ENCODE measurements around the gene FCHO1. TPM values are rescaled to one million over a fixed set of nuclear protein-coding genes. Genes with fewer than 3 reads are reported as not detected.
A peak's percentile ranks its signal among the peaks of the same experiment; 100 is the strongest.

The FCHO1 gene
- total and polyA plus RNA-seq, 10 of the 15 experiments (the other 5 are each of a cell fraction or from before 2014, with no cell fraction given): 0.14 to 45.8 (median 15.8) TPM

DNA sequence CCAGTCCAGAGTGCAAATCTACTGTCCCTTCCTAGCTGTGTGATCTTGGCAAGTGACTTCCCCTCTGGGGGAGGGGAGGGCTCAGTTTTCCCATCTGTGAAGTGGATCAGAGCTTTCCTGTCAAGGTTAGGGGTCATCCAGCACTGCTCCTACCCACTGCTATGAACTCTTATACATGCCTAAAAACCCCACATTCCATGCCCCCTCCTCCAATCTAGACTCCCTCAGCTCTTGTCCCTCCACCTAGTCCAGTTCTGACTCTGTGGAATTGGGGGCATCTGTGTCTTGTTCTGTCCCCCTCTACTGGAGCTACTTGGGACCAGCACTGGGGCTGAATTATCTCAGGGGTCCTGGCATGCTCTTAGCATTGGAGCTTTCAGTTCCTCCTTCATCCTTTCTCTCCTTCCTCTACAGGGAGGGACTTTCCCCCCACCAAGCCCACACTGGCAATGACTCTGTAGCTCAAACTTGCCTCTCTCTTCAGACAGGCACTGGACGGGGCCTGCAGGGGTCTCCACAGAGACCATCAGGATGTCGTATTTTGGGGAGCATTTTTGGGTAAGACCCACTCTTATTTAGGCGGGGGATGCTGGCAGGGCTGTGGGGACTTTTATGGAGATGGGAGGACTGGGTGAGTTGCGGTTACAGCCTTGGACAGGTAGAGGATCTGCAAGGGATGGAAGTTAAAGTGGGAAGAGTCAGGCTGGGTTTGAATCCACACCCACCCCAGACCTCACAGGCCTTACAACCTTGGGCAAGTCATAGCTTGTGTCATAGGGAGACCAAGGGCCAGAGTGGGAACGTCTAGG is 3.6 kb downstream of the FCHO1 start (continued):
- no peak for TF ChIP-seq BCLAF1 (IDR thresholded peaks at IDR 0.05)
- TF ChIP-seq, protein P1, sequence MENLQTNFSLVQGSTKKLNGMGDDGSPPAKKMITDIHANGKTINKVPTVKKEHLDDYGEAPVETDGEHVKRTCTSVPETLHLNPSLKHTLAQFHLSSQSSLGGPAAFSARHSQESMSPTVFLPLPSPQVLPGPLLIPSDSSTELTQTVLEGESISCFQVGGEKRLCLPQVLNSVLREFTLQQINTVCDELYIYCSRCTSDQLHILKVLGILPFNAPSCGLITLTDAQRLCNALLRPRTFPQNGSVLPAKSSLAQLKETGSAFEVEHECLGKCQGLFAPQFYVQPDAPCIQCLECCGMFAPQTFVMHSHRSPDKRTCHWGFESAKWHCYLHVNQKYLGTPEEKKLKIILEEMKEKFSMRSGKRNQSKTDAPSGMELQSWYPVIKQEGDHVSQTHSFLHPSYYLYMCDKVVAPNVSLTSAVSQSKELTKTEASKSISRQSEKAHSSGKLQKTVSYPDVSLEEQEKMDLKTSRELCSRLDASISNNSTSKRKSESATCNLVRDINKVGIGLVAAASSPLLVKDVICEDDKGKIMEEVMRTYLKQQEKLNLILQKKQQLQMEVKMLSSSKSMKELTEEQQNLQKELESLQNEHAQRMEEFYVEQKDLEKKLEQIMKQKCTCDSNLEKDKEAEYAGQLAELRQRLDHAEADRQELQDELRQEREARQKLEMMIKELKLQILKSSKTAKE (IDR thresholded peaks at IDR 0.05; ENCODE audit: low read depth, poor library complexity, severe bottlenecking): peak; percentile 58
- TF ChIP-seq, protein P2, sequence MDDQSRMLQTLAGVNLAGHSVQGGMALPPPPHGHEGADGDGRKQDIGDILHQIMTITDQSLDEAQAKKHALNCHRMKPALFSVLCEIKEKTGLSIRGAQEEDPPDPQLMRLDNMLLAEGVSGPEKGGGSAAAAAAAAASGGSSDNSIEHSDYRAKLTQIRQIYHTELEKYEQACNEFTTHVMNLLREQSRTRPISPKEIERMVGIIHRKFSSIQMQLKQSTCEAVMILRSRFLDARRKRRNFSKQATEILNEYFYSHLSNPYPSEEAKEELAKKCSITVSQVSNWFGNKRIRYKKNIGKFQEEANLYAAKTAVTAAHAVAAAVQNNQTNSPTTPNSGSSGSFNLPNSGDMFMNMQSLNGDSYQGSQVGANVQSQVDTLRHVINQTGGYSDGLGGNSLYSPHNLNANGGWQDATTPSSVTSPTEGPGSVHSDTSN (IDR thresholded peaks at IDR 0.05; ENCODE audit: insufficient replicate concordance, low read depth, low read length): no peak
- TF ChIP-seq MTA3 (IDR thresholded peaks at IDR 0.05; ENCODE audit: borderline replicate concordance, low read length): no peak
- no peak for TF ChIP-seq NRF1 (conservative IDR thresholded peaks at IDR 0.05; ENCODE audit: low read depth, low read length)
- no peak for TF ChIP-seq ZBTB4 (CRISPR knock-in tag; IDR thresholded peaks at IDR 0.05)
- TF ChIP-seq, protein P3, sequence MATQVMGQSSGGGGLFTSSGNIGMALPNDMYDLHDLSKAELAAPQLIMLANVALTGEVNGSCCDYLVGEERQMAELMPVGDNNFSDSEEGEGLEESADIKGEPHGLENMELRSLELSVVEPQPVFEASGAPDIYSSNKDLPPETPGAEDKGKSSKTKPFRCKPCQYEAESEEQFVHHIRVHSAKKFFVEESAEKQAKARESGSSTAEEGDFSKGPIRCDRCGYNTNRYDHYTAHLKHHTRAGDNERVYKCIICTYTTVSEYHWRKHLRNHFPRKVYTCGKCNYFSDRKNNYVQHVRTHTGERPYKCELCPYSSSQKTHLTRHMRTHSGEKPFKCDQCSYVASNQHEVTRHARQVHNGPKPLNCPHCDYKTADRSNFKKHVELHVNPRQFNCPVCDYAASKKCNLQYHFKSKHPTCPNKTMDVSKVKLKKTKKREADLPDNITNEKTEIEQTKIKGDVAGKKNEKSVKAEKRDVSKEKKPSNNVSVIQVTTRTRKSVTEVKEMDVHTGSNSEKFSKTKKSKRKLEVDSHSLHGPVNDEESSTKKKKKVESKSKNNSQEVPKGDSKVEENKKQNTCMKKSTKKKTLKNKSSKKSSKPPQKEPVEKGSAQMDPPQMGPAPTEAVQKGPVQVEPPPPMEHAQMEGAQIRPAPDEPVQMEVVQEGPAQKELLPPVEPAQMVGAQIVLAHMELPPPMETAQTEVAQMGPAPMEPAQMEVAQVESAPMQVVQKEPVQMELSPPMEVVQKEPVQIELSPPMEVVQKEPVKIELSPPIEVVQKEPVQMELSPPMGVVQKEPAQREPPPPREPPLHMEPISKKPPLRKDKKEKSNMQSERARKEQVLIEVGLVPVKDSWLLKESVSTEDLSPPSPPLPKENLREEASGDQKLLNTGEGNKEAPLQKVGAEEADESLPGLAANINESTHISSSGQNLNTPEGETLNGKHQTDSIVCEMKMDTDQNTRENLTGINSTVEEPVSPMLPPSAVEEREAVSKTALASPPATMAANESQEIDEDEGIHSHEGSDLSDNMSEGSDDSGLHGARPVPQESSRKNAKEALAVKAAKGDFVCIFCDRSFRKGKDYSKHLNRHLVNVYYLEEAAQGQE (IDR thresholded peaks at IDR 0.05; ENCODE audit: low read depth, low read length): no peak
- TF ChIP-seq, protein P4, sequence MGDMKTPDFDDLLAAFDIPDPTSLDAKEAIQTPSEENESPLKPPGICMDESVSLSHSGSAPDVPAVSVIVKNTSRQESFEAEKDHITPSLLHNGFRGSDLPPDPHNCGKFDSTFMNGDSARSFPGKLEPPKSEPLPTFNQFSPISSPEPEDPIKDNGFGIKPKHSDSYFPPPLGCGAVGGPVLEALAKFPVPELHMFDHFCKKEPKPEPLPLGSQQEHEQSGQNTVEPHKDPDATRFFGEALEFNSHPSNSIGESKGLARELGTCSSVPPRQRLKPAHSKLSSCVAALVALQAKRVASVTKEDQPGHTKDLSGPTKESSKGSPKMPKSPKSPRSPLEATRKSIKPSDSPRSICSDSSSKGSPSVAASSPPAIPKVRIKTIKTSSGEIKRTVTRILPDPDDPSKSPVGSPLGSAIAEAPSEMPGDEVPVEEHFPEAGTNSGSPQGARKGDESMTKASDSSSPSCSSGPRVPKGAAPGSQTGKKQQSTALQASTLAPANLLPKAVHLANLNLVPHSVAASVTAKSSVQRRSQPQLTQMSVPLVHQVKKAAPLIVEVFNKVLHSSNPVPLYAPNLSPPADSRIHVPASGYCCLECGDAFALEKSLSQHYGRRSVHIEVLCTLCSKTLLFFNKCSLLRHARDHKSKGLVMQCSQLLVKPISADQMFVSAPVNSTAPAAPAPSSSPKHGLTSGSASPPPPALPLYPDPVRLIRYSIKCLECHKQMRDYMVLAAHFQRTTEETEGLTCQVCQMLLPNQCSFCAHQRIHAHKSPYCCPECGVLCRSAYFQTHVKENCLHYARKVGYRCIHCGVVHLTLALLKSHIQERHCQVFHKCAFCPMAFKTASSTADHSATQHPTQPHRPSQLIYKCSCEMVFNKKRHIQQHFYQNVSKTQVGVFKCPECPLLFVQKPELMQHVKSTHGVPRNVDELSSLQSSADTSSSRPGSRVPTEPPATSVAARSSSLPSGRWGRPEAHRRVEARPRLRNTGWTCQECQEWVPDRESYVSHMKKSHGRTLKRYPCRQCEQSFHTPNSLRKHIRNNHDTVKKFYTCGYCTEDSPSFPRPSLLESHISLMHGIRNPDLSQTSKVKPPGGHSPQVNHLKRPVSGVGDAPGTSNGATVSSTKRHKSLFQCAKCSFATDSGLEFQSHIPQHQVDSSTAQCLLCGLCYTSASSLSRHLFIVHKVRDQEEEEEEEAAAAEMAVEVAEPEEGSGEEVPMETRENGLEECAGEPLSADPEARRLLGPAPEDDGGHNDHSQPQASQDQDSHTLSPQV (IDR thresholded peaks at IDR 0.05): no peak

Data from GM12878 (cell line).